Measurements from ENCODE around the gene ABITRAM. TPM values are rescaled to one million over a fixed set of nuclear protein-coding genes. Genes with fewer than 3 reads are reported as not detected.

ABITRAM gene
- total and polyA plus RNA-seq, 2 donors (not counting 3 experiments of a cell fraction or from before 2014, with no cell fraction given), result 8.8 to 10.6 TPM

DNA sequence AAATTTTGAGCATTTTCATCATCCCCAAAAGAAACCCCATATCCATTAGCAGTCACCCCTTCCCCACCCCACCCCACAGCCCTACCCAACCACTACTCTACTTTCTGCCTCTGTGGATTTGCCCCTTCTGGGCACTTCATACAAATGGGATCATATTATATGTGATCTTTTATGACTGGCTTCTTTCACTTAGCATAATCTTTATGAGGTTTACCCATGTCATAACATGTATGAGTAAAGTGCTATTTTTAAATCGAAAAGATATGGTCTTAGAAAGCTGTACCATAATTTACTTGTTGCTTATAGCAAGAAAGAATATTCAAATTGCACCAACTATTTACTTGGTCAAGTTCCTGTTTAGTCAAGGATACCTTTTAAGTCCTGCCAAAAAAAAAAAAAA is 13.0 kb upstream of the ABITRAM start:
- peaks cover 3 to 16% of the 10 kb centered on the region in 2 experiments for H3K36me3 ChIP-seq (ENCODE audit: control insufficient read depth in 2 of 2, extremely low read depth in 1 of 2, insufficient read depth in 2 of 2, low read length in 2 of 2)
- no peaks in the 10 kb centered on the region for H3K4me1 ChIP-seq (ENCODE audit: control insufficient read depth, extremely low read depth, insufficient read depth, low read length)
- no peak overlapping the region for H3K27ac ChIP-seq (ENCODE audit: insufficient read depth, low read depth, low read length)
- ChIA-PET POLR2A (interaction anchor here (0.6 to 0.7 kb wide), 2 partner anchors 39 to 1433 kb away, joined by 3 to 4 read pairs; no protein-coding TSS in a partner anchor), CTCF (no interaction called here)
- no TSS peak for BruUV-seq (replicated peaks)
- no peak overlapping the region for H3K9ac ChIP-seq (replicated peaks; ENCODE audit: extremely low read depth, insufficient read depth, low read length)
- TF ChIP-seq MAX (IDR thresholded peaks at IDR 0.05; ENCODE audit: insufficient read depth, insufficient read length), result no peak
- no peak for TF ChIP-seq EZH2 (IDR thresholded peaks at IDR 0.05; ENCODE audit: borderline replicate concordance, low read depth, low read length, severe bottlenecking)
- TF ChIP-seq FOS (IDR thresholded peaks at IDR 0.05; ENCODE audit: borderline replicate concordance, insufficient read depth, low read length), result no peak
- TF ChIP-seq, protein P1, sequence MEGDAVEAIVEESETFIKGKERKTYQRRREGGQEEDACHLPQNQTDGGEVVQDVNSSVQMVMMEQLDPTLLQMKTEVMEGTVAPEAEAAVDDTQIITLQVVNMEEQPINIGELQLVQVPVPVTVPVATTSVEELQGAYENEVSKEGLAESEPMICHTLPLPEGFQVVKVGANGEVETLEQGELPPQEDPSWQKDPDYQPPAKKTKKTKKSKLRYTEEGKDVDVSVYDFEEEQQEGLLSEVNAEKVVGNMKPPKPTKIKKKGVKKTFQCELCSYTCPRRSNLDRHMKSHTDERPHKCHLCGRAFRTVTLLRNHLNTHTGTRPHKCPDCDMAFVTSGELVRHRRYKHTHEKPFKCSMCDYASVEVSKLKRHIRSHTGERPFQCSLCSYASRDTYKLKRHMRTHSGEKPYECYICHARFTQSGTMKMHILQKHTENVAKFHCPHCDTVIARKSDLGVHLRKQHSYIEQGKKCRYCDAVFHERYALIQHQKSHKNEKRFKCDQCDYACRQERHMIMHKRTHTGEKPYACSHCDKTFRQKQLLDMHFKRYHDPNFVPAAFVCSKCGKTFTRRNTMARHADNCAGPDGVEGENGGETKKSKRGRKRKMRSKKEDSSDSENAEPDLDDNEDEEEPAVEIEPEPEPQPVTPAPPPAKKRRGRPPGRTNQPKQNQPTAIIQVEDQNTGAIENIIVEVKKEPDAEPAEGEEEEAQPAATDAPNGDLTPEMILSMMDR (IDR thresholded peaks at IDR 0.05; ENCODE audit: extremely low read depth in 1 of 2, insufficient read depth in 1 of 2, low read depth in 1 of 2, low read length in 2 of 2), result no peak
- no peak for TF ChIP-seq POLR2AphosphoS5 (IDR thresholded peaks at IDR 0.05; ENCODE audit: insufficient read depth, low read depth, low read length)
- no peak for TF ChIP-seq POLR2A (IDR thresholded peaks at IDR 0.05; ENCODE audit: low read depth, low read length)
- TF ChIP-seq GATA2 (IDR thresholded peaks at IDR 0.05; ENCODE audit: insufficient read depth, insufficient read length, low read depth, low read length), result no peak
- no peak for TF ChIP-seq MYC (IDR thresholded peaks at IDR 0.05; ENCODE audit: low read depth, low read length)
- TF ChIP-seq JUN (IDR thresholded peaks at IDR 0.05; ENCODE audit: borderline replicate concordance, insufficient read depth, insufficient read length, low read depth), result no peak
- no peak overlapping the region for H3K4me2 ChIP-seq (ENCODE audit: insufficient read depth, low read length)
- intact Hi-C loops (cut with micrococcal nuclease), result no loop called here
- H3K27me3 ChIP-seq (ENCODE audit: control insufficient read depth in 2 of 2, insufficient read depth in 2 of 2, low read length in 2 of 2), result no peaks in the 10 kb centered on the region
- H2AFZ ChIP-seq (ENCODE audit: low read depth, low read length), result no peak overlapping the region
- dilution Hi-C loops (cut with MboI; ENCODE audit: extremely low pct_ligation_motif_present, low sequenced_read_pairs), result no loop called here
- no peaks in the 10 kb centered on the region for H3K9me1 ChIP-seq (replicated peaks; ENCODE audit: control insufficient read depth, extremely low read depth, insufficient read depth, low read length)
- DNase-seq (ENCODE audit: low read depth, low spot score) (no peak), FAIRE-seq (no peak)
- H3K4me3 ChIP-seq (replicated peaks in 1 of 3; ENCODE audit: insufficient read depth in 1 of 3, low read depth in 1 of 3, low read length in 3 of 3), result no peak overlapping the region
- H3K79me2 ChIP-seq (ENCODE audit: control insufficient read depth, insufficient read depth, low read length), result no peaks in the 10 kb centered on the region
- no peaks in the 10 kb centered on the region for H4K20me1 ChIP-seq (replicated peaks; ENCODE audit: control insufficient read depth, extremely low read depth, insufficient read depth, low read length)
- no peaks in the 10 kb centered on the region for H3K9me3 ChIP-seq (replicated peaks; ENCODE audit: control insufficient read depth, insufficient read depth, low read length)
